ENCODE data around the gene EVI5.

- no peak for TF ChIP-seq CTCF (IDR thresholded peaks at IDR 0.05)
- TF ChIP-seq EP300 (IDR thresholded peaks at IDR 0.05), result no peak
- TF ChIP-seq POLR2A (IDR thresholded peaks at IDR 0.05), result no peak
- TF ChIP-seq POLR2AphosphoS5 (IDR thresholded peaks at IDR 0.05), result no peak
These were observed 311.0 kb downstream of the EVI5 start for GRCh38 chr1:92473781-92474495.

All from sigmoid colon (tissue), 4 donors.